ENCODE results near the gene TNRC18. TPM values are rescaled to one million over a fixed set of nuclear protein-coding genes. Genes with fewer than 3 reads are reported as not detected.
A peak's percentile ranks its signal among the peaks of the same experiment; 100 is the strongest.

The TNRC18 gene
- total and polyA plus RNA-seq, 4 donors, result 33.4 to 117 (median 84.1) TPM

- WGBS, 2 donors, result 94 to 96% methylated on average over 6 of the region's 6 CpGs
- no peak for ATAC-seq (ENCODE audit: insufficient read depth, low FRiP score)
- peaks cover 0 to 20% (median 9%) of the 10 kb centered on the region in 4 donors for H3K36me3 ChIP-seq (ENCODE audit: control insufficient read depth in 4 of 4, insufficient read depth in 4 of 4, low read length in 4 of 4)
- TF ChIP-seq, protein P1, sequence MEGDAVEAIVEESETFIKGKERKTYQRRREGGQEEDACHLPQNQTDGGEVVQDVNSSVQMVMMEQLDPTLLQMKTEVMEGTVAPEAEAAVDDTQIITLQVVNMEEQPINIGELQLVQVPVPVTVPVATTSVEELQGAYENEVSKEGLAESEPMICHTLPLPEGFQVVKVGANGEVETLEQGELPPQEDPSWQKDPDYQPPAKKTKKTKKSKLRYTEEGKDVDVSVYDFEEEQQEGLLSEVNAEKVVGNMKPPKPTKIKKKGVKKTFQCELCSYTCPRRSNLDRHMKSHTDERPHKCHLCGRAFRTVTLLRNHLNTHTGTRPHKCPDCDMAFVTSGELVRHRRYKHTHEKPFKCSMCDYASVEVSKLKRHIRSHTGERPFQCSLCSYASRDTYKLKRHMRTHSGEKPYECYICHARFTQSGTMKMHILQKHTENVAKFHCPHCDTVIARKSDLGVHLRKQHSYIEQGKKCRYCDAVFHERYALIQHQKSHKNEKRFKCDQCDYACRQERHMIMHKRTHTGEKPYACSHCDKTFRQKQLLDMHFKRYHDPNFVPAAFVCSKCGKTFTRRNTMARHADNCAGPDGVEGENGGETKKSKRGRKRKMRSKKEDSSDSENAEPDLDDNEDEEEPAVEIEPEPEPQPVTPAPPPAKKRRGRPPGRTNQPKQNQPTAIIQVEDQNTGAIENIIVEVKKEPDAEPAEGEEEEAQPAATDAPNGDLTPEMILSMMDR (IDR thresholded peaks at IDR 0.05; ENCODE audit: control extremely low read depth, extremely low read depth), result no peak
- peaks cover 0 to 11% (median 0%) of the 10 kb centered on the region in 5 donors for H3K4me1 ChIP-seq (ENCODE audit: control insufficient read depth in 5 of 5, insufficient read depth in 5 of 5, low read length in 5 of 5)
- H3K9ac ChIP-seq (ENCODE audit: insufficient read depth in 1 of 2, low read length in 2 of 2), result no peak overlapping the region
- no peak overlapping the region for H3K27ac ChIP-seq (ENCODE audit: low read depth in 1 of 2, low read length in 1 of 2)
- no peaks in the 10 kb centered on the region for H3K9me3 ChIP-seq (ENCODE audit: control insufficient read depth in 4 of 4, insufficient read depth in 3 of 4, low read length in 3 of 4)
- no peaks in the 10 kb centered on the region for H3K27me3 ChIP-seq (ENCODE audit: control insufficient read depth in 3 of 3, insufficient read depth in 3 of 3, low read length in 2 of 3)
- H3K4me3 ChIP-seq, result no peak overlapping the region
- DNase-seq, result no peak
Observed at GRCh38 chr7:5403442-5403841, 20.2 kb downstream of the TNRC18 start.

GRCh38 chr7:5397736-5398135 is 25.9 kb downstream of the TNRC18 start:
- Histone ChIP-seq H3K9me3 (ENCODE audit: control insufficient read depth in 4 of 4, insufficient read depth in 3 of 4, low read length in 3 of 4) (no peaks in the 10 kb centered on the region), H3K9ac (ENCODE audit: insufficient read depth in 1 of 2, low read length in 2 of 2) (no peak overlapping the region), H3K27ac (ENCODE audit: low read depth in 1 of 2, low read length in 1 of 2) (peak overlapping the region in 1 of 2 donors; percentile 81), H3K4me1 (ENCODE audit: control insufficient read depth in 5 of 5, insufficient read depth in 5 of 5, low read length in 5 of 5) (peaks cover 0 to 11% (median 0%) of the 10 kb centered on the region in 5 donors), H3K36me3 (ENCODE audit: control insufficient read depth in 4 of 4, insufficient read depth in 4 of 4, low read length in 4 of 4) (peaks cover 0 to 14% (median 10%) of the 10 kb centered on the region in 4 donors), H3K4me3 (peak overlapping the region; percentile 5), H3K27me3 (ENCODE audit: control insufficient read depth in 3 of 3, insufficient read depth in 3 of 3, low read length in 2 of 3) (no peaks in the 10 kb centered on the region)
- DNase-seq (no peak), ATAC-seq (ENCODE audit: insufficient read depth, low FRiP score) (no peak)
- TF ChIP-seq, protein P1 (IDR thresholded peaks at IDR 0.05; ENCODE audit: control extremely low read depth, extremely low read depth), result no peak
- 40 to 60% methylated on average over 7 of the region's 7 CpGs for WGBS, 2 donors

DNA sequence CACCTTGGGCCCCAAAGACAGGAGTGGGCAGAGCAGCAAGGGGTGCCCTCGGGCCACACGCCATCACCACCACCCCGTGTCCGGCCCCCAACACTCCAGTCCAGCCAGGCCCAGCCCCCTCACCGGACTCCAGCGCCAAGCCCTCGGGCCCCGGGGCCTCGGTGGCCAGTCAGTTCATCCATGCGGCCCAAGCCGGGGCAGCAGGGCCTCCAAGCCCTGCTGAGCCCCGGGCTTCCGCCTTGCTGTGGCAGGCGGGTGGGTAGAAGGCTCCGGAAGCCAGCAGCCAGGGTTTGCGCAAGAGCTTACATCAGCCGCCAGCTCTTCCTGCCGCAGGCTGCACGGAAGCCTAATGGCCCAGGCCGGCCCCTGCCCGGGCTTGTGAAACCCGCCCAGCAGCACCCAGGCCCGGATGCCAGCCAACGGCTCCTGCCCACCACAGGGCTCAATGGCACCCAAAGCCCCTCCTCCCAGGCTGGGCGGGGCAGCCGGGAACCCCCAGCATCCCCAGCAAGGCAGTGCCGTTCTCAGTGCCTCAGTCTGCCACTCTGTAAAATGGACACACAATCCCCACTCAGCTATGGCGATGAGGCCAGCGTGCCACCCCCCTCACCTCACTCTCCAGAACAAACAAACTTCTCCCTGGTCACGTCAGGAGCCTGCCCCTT is 26.5 kb downstream of the TNRC18 start:
- ATAC-seq (ENCODE audit: insufficient read depth, low FRiP score) (peak; percentile 92), DNase-seq (peak; percentile 76 to 88 (median 78))
- WGBS, 2 donors, result 11 to 15% methylated on average over 27 to 30 of the region's 30 CpGs
- peaks cover 0 to 11% (median 0%) of the 10 kb centered on the region in 5 donors for H3K4me1 ChIP-seq (ENCODE audit: control insufficient read depth in 5 of 5, insufficient read depth in 5 of 5, low read length in 5 of 5)
- H3K36me3 ChIP-seq (ENCODE audit: control insufficient read depth in 4 of 4, insufficient read depth in 4 of 4, low read length in 4 of 4), result peaks cover 0 to 17% (median 11%) of the 10 kb centered on the region in 4 donors
- peak overlapping the region; percentile 0 to 81 for H3K27ac ChIP-seq (ENCODE audit: low read depth in 1 of 2, low read length in 1 of 2)
- TF ChIP-seq, protein P1 (IDR thresholded peaks at IDR 0.05; ENCODE audit: control extremely low read depth, extremely low read depth), result no peak
- peak overlapping the region; percentile 28 for H3K4me3 ChIP-seq
- H3K27me3 ChIP-seq (ENCODE audit: control insufficient read depth in 3 of 3, insufficient read depth in 3 of 3, low read length in 2 of 3), result no peaks in the 10 kb centered on the region
- H3K9me3 ChIP-seq (ENCODE audit: control insufficient read depth in 4 of 4, insufficient read depth in 3 of 4, low read length in 3 of 4), result no peaks in the 10 kb centered on the region
- peak overlapping the region in 1 of 2 donors; percentile 5 for H3K9ac ChIP-seq (ENCODE audit: insufficient read depth in 1 of 2, low read length in 2 of 2)

Data from lung (tissue), 12 donors.